ENCODE results near the gene ABHD16B. TPM values are rescaled to one million over a fixed set of nuclear protein-coding genes. Genes with fewer than 3 reads are reported as not detected.

ABHD16B gene
- total RNA-seq, 4 donors from 2014 or later = not detected

- in situ Hi-C loops (cut with MboI; ENCODE audit: low sequenced_read_pairs in 4 of 4) (no loop called here), intact Hi-C loops (cut with DNase I; ENCODE audit: low total_unique reads) (no loop called here)
- DNase-seq (no peak), ATAC-seq (no peak)
- Histone ChIP-seq H3K36me3 (no peaks in the 10 kb centered on the region), H3K27me3 (no peaks in the 10 kb centered on the region), H3K9me3 (no peaks in the 10 kb centered on the region), H3K4me3 (no peak overlapping the region), H3K4me1 (peaks cover 14% of the 10 kb centered on the region in 2 donors), H3K27ac (no peak overlapping the region)
- TF ChIP-seq CTCF (IDR thresholded peaks at IDR 0.05 in 4 of 5, conservative IDR thresholded peaks at IDR 0.05 in 1 of 5) (no peak), POLR2A (IDR thresholded peaks at IDR 0.05) (no peak)
Observed at GRCh38 chr20:63908008-63908682, 46.8 kb downstream of the ABHD16B start.

GRCh38 chr20:63911176-63911575 lies 49.9 kb downstream of the ABHD16B start:
- peak; percentile 16 to 54 for DNase-seq
- in situ Hi-C loops (cut with MboI; ENCODE audit: low sequenced_read_pairs in 4 of 4) = no loop called here
- Histone ChIP-seq H3K36me3 (no peaks in the 10 kb centered on the region), H3K27ac (peak overlapping the region; percentile 10 to 62 (median 50)), H3K27me3 (no peaks in the 10 kb centered on the region), H3K9me3 (no peaks in the 10 kb centered on the region), H3K4me1 (peaks cover 17 to 18% of the 10 kb centered on the region in 2 donors), H3K4me3 (no peak overlapping the region)
- no peak for TF ChIP-seq POLR2A (IDR thresholded peaks at IDR 0.05)
- TF ChIP-seq CTCF (IDR thresholded peaks at IDR 0.05 in 4 of 5, conservative IDR thresholded peaks at IDR 0.05 in 1 of 5) = no peak
- intact Hi-C loops (cut with DNase I; ENCODE audit: low total_unique reads) = no loop called here
- ATAC-seq = peak; percentile 66 to 71

Other genes starting within 250 kb of the ABHD16B start
- gene GMEB2, start 234.4 kb upstream of the ABHD16B start, total RNA-seq = 10 to 100 TPM in 1 of 4 donors, 1 to 10 TPM in 3; 6.1 to 14.3 (median 6.8) TPM
- gene STMN3, start 208.1 kb upstream of the ABHD16B start, total RNA-seq = 1 to 10 TPM in 1 of 4 donors, under 1 TPM in 3; 0.51 to 1.9 (median 0.88) TPM
- 1 to 10 TPM; 2.4 to 9.1 (median 6.0) TPM for gene RTEL1, start 203.2 kb upstream of the ABHD16B start, total RNA-seq
- 1 to 10 TPM; 1.2 to 4.8 (median 3.1) TPM for gene TNFRSF6B, start 164.8 kb upstream of the ABHD16B start, total RNA-seq
- gene ARFRP1, start 153.5 kb upstream of the ABHD16B start, total RNA-seq = 10 to 100 TPM; 26.9 to 35.1 (median 27.8) TPM
- 10 to 100 TPM; 13.4 to 20.8 (median 15.5) TPM for gene ZGPAT, start 153.5 kb upstream of the ABHD16B start, total RNA-seq
- 1 to 10 TPM; 2.0 to 6.3 (median 4.1) TPM for gene LIME1, start 124.8 kb upstream of the ABHD16B start, total RNA-seq
- gene SLC2A4RG, start 121.7 kb upstream of the ABHD16B start, total RNA-seq = 10 to 100 TPM; 26.0 to 58.7 (median 39.1) TPM
- gene ZBTB46, start 30.2 kb upstream of the ABHD16B start, total RNA-seq = 1 to 10 TPM; 4.3 to 7.1 (median 5.6) TPM
- 10 to 100 TPM; 57.7 to 92.4 (median 59.8) TPM for gene TPD52L2, start 3.8 kb downstream of the ABHD16B start, total RNA-seq
- gene DNAJC5, start 33.6 kb downstream of the ABHD16B start, total RNA-seq = 10 to 100 TPM; 18.5 to 26.4 (median 22.5) TPM
- gene UCKL1, start 94.9 kb downstream of the ABHD16B start, total RNA-seq = 10 to 100 TPM; 22.0 to 46.4 (median 27.1) TPM
- 10 to 100 TPM in 1 of 4 donors, 1 to 10 TPM in 3; 5.7 to 10.9 (median 8.8) TPM for gene ZNF512B, start 108.4 kb downstream of the ABHD16B start, total RNA-seq
- gene SAMD10, start 118.1 kb downstream of the ABHD16B start, total RNA-seq = 1 to 10 TPM in 2 of 4 donors, under 1 TPM in 1, not detected in 1; 0.24 to 1.9 (median 1.0) TPM
- gene PRPF6, start 119.6 kb downstream of the ABHD16B start, total RNA-seq = 10 to 100 TPM; 39.3 to 68.4 (median 47.7) TPM
- gene C20orf204, start 174.7 kb downstream of the ABHD16B start, total RNA-seq = under 1 TPM in 3 of 4 donors, not detected in 1; 0.16 to 0.66 (median 0.33) TPM
- 1 to 10 TPM; 2.9 to 6.5 (median 5.6) TPM for gene SOX18, start 188.1 kb downstream of the ABHD16B start, total RNA-seq
- 10 to 100 TPM in 1 of 4 donors, 1 to 10 TPM in 3; 8.4 to 21.0 (median 8.8) TPM for gene TCEA2, start 201.7 kb downstream of the ABHD16B start, total RNA-seq
- gene RGS19, start 218.0 kb downstream of the ABHD16B start, total RNA-seq = 1 to 10 TPM in 3 of 4 donors, under 1 TPM in 1; 0.92 to 7.7 (median 3.5) TPM
- gene OPRL1, start 218.6 kb downstream of the ABHD16B start, total RNA-seq = under 1 TPM; 0.10 to 0.68 (median 0.15) TPM
- gene LKAAEAR1, start 222.9 kb downstream of the ABHD16B start, total RNA-seq = not detected
- gene NPBWR2, start 246.1 kb downstream of the ABHD16B start, total RNA-seq = not detected